T1000 (cell line): Measurements from ENCODE around the gene HOXB3.
"Not testable (repeated sequence)": the region's sequence is repeated elsewhere in the genome, so short reads cannot be mapped to it uniquely, and the experiment has no call there.

ENCODE experiments used
- DNase-seq: peaks from one replicate; lab custom pipeline; 2025; ENCODE audit warnings: mixed read lengths; lab: John Stamatoyannopoulos, UW

HOXB3 gene

DNA sequence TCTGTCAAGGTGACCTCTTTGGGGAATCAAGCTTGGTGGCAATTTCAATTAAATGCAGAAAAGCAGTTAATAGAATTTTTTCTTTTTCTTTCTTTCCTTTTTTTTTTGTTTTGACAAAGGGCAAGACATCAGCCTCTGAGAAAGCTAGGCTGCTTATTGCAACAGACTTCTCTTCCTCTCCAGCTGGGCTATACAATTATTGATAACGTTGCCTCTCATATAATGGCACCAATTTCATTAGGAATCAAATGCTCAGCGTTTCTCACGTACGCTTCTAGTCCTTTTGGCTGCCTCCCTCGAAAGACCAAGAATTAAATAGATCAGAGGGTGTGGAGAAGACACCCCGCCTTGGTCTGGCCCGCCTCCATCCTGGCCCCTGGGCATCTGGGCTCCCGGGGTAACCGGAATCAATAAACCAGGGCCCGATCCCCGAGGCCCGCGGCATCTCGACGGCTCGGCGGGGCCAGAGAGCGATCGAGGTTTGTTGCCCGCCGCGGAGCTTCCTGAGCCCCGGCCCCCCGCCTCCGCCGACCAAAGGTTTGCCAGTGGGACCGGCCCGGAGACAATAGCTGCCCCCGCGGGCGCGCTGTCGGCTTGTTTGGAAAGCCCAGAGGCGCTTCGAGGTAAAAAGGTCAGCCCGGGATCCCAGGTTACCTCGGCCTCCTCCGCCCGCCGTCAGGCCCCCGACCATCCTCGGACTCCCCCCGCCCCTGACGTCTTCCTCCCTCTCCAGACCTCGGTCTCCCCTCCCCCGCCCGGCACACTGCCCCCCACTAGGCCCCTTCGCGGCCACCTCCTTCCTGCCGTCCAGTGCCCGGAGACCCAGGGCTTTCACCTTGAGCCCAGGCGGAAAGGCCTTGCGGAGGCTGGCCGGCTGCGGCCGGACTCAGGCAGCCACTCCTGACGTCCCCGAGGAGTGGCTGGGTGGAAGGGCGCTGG is 63.2 kb downstream of the HOXB3 start:
- no peak for DNase-seq

DNA sequence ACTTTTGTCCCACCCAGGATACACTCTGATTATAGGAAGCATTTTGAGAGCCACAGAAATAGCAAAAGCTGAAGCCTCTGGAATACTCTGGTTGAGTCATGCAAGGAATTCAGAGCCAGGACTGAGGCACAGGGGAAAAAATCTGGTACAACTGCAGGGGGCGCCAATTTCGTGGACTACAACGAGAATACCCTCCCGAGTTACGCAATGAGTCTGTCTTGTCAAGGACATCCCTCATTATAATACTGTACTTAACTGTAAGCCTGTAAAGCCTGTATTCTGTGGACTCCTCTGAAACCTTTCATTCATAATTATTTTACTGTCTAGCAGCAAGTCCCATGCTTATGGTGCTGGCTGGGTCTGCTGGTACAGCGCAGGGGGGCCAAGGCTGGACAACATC is 67.0 kb downstream of the HOXB3 start:
- no peak for DNase-seq

DNA sequence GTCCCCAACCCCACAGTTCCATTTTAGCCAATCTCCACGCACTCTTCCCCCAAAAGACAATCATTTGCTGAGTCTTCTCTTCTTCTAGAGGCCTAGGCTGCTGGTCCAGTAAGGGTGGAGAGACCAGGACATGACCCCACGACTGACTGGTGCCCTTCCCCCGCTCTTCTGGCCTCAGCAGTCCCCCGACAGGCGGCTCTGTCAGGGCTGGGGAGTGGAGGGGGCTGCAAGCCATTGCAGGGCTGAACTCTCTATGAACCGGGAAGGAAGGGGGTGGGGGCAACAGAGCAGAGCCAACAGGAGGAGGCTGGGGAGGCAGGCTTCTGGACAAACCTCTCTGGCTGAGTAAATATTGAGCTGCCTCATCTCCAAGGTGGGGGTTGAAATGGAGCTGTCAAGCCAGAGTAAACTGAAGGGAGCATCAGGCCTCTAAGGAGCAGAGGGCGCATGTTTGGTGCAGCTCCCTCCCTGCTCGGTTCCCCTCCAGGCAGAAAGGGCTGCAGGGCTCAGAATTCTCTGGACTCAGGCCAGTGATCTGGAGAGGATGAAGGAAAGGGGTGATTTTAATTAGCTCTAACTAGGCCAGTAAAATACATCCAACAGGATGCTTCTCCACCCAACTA is 67.9 kb downstream of the HOXB3 start:
- DNase-seq = no peak

DNA sequence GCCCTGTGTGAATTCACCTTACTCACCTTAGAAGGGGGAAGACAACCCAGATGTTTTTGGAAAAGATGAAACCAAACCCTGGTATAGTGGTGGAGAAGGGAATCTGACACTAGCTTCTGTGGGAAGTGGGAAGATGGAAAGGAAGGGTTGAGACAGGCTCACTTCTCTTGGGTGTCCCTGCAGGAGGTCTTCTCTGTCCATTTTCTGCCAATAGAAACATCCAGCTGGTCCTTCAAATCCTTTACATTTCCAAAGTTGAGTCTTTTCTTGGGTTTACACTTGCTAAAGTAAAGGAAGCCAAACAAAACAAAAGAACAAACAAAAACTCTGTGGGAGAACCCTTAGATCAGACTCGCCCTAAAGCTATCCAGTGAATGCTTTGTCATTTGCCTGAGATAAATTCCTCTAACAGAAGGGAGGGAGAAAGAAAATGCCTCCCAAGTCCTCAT is 69.4 kb downstream of the HOXB3 start:
- no peak for DNase-seq

DNA sequence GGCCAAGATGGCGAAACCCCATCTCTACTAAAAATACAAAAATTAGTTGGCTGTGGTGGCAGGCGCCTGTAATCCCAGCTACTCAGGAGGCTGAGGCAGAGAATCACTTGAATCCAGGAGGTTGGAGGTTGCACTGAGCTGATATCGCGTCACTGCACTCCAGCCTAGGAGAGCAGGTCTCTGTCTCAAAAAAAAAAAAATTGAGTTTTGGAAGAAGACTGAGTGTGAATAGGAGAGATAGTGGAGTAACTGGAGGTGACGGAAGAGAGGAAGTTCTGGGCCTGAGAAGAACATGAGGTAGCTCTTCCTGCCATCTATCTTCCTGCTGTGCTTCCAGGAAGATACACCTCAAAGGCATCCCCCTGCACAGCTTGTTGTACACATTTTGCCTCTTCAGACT is 70.6 kb downstream of the HOXB3 start:
- DNase-seq = no peak

DNA sequence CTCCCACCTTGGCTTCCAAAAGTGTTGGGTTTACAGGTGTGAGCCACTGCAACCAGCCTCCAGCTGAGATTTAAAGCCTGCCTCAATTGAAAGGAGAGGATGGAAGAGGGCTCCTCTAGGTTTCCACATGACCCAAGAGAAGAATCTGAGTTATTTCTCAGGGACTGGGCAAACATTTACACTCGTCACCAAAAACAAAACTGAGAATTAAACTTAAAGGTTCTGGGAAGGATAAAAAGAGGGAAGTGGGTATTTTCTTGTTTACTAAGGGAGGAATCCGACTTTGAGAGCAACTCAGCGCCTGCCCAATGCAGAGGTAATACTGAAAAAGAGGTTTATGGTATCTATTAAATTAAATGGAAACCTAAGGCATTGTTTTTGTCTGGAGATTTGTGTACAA is 72.6 kb downstream of the HOXB3 start:
- no peak for DNase-seq

DNA sequence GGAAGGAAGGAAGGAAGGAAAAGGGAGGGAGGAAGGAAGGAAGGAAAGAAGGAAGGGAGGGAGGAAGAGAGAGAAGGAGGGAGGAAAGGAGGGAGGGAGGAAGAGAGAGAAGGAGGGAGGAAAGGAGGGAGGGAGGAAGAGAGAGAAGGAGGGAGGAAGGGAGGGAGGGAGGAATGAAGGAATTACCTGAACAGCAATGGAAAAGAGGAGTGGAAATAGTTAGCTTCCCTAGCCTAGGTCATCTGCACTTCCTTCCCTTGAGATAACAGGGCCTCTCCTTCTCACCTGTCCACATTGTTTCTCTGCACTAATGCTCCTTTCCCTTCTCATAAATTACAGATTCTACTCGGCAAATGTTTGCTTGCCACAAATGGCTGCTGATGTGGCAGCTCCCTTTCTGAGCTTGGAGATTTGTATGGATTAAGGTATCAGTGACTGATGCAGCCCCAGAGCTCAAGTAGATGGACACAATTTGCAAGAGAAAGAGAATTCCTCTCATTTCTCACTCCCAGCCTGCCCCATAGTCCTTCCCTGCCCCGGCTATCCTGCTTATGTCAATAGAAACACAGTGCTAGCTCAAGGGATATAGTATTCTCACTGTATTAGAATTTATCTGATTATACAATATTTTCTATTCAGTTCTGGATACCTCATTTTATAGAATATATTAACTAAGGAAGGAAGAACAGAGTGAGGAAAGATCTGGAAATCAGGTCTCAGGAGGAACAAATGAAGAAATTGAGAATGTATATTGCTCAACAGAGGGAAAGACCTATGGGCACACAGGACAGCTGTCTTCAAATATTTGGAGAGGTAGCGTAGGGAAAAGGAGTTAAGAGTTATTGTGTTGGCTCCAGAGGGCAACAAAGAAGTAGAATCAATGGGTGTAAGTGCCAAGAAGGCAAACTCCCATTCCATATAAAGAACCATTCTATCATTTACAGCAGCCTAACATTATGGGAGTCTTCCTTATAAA is 73.8 kb downstream of the HOXB3 start:
- no peak for DNase-seq

DNA sequence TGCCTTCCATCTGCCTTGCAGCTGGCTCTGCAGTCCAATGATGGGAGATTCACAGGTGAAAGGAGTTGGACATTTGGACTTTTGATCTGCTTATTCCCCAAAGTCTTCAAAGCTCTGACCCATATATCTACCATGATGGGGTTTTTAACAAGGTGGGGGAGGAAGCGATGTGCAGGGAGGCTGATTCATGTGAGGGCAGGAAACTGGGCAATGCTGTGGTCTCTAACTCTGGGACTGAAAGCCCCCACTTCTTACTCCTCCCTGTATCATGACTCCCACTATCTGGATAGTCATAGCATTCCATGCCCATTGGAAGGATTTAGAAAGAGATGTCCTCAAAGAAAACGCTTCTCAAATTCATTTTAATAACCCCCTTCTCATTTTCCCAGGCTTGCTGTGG is 75.6 kb downstream of the HOXB3 start:
- no peak for DNase-seq

DNA sequence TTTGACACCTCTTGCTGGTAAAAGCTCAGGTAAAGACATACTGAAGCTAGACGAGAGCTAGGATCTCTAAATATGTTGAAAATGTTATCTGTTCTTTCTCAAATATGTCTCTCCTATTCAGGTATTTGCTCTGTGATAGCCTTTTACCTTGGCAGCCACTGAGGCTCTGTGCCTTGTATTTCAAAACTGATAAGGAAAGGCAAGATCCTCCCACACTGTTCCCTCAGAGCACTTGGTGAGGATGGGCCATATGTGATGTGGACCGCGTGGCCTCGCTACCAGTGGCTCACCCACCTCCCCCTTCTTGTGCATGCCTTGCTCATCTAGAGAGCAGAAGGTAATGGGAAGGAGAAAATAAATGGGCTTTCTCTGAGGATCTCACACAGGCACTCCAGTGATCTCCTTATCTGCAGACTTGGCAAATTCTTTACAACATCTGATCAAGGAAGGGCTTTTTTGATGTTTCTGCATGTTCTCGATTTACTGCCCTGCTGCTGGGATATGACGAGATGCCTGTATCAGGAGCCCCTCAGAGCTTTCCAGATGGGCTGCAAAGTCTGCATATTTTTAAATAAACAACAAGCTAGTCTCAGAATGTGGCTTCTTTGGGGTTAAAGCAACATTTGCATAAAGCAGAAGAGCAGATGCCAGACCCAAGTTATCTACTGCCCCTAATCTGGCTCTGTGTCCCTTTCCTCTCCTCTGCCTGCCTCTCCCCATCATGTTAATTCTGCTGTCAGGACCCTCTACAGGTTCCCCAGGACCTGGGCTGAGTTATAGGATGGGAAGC is 76.2 kb downstream of the HOXB3 start:
- DNase-seq = no peak

DNA sequence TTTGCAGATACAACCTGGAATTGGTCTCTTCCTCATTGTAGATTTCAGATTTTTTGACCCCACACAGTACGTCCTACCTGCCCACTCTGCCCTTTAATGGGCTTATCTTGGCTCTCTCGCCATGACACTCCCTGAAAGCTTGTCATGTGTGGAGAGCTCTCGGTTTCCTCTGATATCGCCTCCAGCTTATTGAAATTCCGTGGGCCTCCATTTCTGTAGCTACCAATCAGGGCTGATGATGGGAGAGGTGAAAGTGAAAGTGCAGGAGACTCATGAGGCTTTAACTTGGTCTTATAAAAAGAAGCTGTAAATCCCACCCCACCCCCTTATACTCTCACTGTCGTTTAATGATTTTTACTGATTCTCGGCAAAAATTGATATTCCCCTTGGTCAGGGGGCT is 76.9 kb downstream of the HOXB3 start:
- DNase-seq = no peak

DNA sequence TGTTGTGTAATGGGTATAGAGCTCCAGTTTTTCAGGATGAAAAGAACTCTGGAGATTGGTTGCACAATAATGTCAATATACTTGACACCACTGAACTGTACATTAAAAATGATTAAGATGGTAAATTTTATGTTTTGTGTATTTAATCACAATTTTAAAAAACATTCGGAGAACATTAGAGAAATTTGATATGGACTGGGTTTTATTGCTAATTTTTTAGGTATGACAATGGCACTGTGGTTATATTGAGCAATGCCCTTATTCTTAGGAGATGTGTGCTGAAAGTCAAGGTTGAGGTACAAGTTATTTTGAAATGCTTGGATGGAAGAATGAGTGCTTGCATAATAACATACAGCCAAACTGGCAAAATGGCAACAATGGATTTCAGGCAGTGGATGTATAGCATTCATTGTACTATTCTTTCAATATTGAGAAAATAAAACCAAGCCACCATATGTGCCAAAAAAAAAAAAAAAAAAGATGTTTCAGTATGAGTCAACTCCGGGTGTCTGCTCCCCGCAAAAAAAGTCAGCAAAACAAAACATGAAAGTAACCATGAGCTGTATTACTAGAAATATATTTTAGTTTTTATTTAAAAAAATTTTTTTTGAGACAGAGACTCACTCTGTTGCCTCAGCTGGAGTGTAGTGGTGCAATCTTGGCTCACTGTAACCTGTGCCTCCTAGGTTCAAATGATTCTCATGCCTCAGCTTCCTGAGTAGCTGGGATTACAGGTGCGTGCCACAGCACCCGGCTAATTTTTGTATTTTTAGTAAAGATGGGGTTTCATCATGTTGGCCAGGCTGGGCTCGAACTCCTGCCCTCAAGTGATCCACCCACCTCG is 79.1 kb downstream of the HOXB3 start:
- no peak for DNase-seq

DNA sequence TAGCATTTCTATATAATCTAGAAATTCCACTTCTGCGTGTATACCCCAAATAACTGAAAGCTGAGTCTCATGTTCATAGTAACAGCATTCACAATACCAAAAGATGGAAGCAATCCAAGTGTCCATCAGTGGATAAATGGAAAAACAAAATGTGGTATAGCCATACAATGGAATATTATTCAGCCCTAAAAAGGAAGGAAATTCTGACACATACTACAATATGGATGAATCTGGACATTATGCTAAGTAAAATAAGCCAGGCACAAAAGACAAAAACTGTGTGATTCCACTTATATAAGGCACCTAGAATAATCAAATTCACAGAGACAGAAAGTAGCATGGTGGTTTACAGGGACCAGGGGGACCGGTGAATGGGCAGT is 79.7 kb downstream of the HOXB3 start:
- no peak for DNase-seq

DNA sequence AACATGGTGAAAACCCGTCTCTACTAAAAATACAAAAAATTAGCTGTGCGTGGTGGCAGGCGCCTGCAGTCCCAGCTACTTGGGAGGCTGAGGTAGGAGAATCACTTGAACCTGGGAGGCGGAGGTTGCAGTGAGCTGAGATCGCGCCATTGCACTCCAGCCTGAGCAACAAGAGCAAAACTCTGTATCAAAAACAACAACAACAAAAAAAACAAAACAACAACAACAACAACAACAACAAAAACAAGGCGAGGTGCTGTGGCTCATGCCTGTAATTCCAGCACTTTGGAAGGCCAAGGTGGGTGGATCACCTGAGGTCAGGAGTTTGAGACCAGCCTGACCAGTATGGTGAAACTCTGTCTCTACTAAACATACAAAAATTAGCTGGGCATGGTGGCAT is 80.3 kb downstream of the HOXB3 start:
- not testable (repeated sequence) for DNase-seq

DNA sequence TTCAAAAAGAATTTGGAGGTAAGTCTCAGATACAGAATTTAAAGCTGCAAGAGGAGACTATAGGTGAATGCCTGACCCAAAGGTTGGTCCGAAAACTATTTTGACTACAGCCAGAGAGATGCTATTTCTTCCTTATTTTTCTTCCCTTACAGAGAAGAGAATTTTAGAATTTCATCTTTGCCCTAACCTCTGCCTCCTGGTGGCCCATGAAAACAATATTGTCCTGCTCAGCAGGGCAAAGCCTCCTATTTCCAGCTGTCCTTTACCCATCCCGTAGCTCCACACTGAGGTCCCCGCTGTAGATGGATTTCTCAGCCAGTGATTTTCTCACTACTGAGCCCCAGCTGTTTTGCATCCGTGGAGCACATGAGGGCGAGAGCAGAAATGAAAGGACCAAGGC is 83.8 kb downstream of the HOXB3 start:
- DNase-seq = no peak

DNA sequence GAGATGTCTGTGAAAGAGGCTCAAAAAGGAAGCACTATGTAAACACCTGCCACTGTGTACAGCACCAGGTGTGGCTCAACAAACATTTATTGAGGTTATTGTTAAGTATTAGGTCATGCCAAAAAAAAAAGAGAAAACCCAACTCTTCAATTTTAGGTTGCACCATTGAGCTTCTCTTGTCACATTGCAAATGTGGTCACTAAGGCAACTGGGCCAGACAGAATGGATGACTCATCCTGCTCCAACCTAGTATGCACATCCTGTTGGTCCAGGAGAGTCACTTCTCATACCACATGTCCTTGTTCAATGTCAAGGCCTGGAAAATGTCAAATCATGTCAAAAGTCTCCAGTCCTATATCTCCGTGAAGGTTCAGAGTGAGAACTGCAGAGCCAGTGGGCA is 84.3 kb downstream of the HOXB3 start:
- DNase-seq = peak; percentile 25

DNA sequence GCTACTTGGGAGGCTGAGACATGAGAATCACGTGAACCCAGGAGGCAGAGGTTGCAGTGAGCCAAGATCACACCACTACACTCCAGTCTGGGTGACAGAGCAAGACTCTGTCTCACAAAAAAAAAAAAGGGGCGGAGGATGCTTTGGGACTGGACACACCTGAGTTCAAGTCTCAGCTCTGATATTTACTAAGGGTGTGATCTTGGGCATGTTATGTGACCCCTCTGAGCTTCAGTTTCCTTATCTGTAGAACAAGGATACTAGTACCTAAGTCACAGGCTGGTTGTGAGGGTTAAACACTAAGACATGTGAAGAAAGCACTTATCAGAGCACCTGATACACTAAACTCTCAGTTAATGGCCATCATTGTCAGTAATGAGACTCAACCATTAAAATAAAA is 85.1 kb downstream of the HOXB3 start:
- no peak for DNase-seq

DNA sequence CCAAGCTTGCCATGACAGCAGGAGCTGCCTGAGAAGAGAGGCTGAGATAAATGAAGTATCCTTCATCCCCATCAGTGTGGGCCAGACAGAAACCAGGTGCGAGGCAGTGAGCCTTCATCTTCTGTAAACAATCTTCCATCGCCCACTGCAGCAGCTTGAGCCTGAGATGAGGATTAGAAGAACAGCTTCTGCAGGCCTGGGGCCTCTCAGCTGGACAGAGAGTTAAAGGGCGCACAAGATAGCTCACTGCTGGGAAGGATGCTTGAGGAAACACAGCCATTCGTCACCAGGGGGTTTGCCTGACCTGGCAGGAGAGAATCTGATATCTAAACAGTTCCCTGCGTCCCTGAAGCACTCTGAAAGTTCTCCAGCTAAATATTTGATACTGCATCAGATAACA is 86.3 kb downstream of the HOXB3 start:
- DNase-seq = no peak

DNA sequence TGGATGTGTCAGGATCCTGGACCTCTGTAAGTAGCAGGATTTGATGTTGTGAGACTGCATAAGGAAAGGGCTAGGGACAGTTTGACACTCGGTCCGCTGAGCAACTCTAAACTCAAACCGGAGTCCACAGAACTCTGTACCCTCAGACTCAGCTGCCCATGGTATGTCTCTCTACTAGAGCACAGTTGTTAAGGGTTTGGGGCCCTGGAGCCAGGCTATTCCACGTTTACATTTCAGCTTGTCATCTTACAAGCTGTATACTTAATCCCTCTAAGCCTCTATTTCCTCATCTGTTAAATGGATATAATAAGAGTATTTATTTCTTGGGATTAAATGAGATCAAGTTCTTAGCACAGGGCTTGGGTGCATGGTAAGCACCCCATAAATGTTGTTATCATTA is 87.1 kb downstream of the HOXB3 start:
- DNase-seq = no peak

DNA sequence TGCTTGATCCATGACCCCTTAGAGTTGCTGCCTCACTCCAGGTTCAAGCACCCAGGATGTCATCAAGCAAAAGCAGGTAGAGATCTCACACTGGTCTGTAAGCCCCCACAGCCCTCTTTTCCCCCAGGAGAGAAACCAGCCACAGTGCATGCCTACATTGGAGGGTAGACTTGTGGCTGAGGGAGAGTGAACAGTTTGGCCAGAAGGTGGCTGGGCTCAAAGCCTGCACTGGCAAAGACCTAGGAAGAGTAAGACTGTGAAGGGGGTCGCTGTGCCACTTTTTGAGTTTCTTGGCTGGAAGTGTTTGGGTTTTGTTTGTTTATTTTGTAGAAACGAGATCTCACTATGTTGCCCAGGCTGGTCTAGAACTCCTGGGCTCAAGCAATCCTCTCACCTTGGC is 87.7 kb downstream of the HOXB3 start:
- no peak for DNase-seq
